MM.1S (cell line): ENCODE measurements around the gene OBSCN.

Experiments used
- DNase-seq: peaks from one replicate; pipeline ENCODE4 v3.0.0-alpha.2; 2015
- H2AFZ ChIP-seq: fragments of 300-600 bp; sonication (generic); 2 replicates; pipeline ENCODE4 v1.6.0; 2016; ENCODE audit warnings: antibody characterized with exemption, low read length
- H3F3A ChIP-seq: fragments of 300-600 bp; sonication (generic); 2 replicates; pipeline ENCODE4 v1.6.1; 2016; ENCODE audit warnings: mild to moderate bottlenecking, antibody characterized with exemption, low read length, moderate library complexity, mixed read lengths; ENCODE audit not compliant: insufficient read depth
- H3K27ac ChIP-seq: fragments of 300-600 bp; sonication (generic); 2 replicates; pipeline ENCODE4 v1.5.1; 2016; ENCODE audit warnings: mild to moderate bottlenecking, low read length
- H3K27me3 ChIP-seq: fragments of 300-600 bp; sonication (generic); replicated peaks from 2 replicates; pipeline ENCODE4 v1.6.0; 2016; ENCODE audit warnings: low read length; ENCODE audit not compliant: insufficient read depth
- H3K36me3 ChIP-seq: fragments of 300-600 bp; sonication (generic); replicated peaks from 2 replicates; pipeline ENCODE4 v1.6.1; 2016; ENCODE audit warnings: mild to moderate bottlenecking, low read length, mixed read lengths; ENCODE audit not compliant: insufficient read depth
- H3K4me1 ChIP-seq: fragments of 300-600 bp; sonication (generic); 2 replicates; pipeline ENCODE4 v1.6.1; 2016; ENCODE audit warnings: low read length, mixed read lengths
- H3K4me2 ChIP-seq: fragments of 300-600 bp; sonication (generic); 2 replicates; pipeline ENCODE4 v1.6.0; 2016; ENCODE audit warnings: low read depth, low read length
- H3K4me3 ChIP-seq: fragments of 300-600 bp; sonication (generic); 2 replicates; pipeline ENCODE4 v1.5.1; 2016; ENCODE audit warnings: low read length, mixed read lengths
- H3K79me2 ChIP-seq: fragments of 300-600 bp; sonication (generic); 2 replicates; pipeline ENCODE4 v1.6.1; 2016; ENCODE audit warnings: mixed run types, low read length, mixed read lengths
- H3K9ac ChIP-seq: fragments of 300-600 bp; sonication (generic); 2 replicates; pipeline ENCODE4 v1.6.1; 2016; ENCODE audit warnings: low read length, mixed read lengths
- H3K9me2 ChIP-seq: fragments of 300-600 bp; sonication (generic); replicated peaks from 2 replicates; pipeline ENCODE4 v1.6.1; 2016; ENCODE audit warnings: mild to moderate bottlenecking, low read length, mixed read lengths; ENCODE audit not compliant: insufficient read depth
- H3K9me3 ChIP-seq: fragments of 300-600 bp; sonication (generic); replicated peaks from 2 replicates; pipeline ENCODE4 v1.6.1; 2016; ENCODE audit warnings: mild to moderate bottlenecking, low read length, mixed read lengths; ENCODE audit not compliant: insufficient read depth
- H4K20me1 ChIP-seq: fragments of 300-600 bp; sonication (generic); 2 replicates; pipeline ENCODE4 v1.6.1; 2016; ENCODE audit warnings: mild to moderate bottlenecking, low read length, moderate library complexity, mixed read lengths; ENCODE audit not compliant: insufficient read depth
- CTCF ChIP-seq: fragments of 300-600 bp; sonication (generic); IDR thresholded peaks from 2 replicates; pipeline ENCODE4 v1.5.1; 2016; ENCODE audit warnings: antibody characterized with exemption, low read length, mixed read lengths
- EZH2 ChIP-seq: fragments of 300-600 bp; sonication (generic); optimal IDR thresholded peaks from 2 replicates; pipeline ENCODE3; 2017; ENCODE audit warnings: low read depth, mild to moderate bottlenecking, antibody characterized with exemption, low read length, mixed read lengths
- EZH2phosphoT487 ChIP-seq: fragments of 300-600 bp; sonication (generic); IDR thresholded peaks from 2 replicates; pipeline ENCODE4 v1.6.1; 2018; ENCODE audit warnings: antibody characterized with exemption, low read length

Gene OBSCN

GRCh38 chr1:228378873-228379460 is 171.1 kb downstream of the OBSCN start:
- no peaks in the 10 kb centered on the region for H3K4me1 ChIP-seq
- H3K27me3 ChIP-seq: no peaks in the 10 kb centered on the region
- TF ChIP-seq CTCF: no peak
- no peak for TF ChIP-seq EZH2
- TF ChIP-seq EZH2phosphoT487: no peak
- H3K4me3 ChIP-seq: no peak overlapping the region
- no peak for DNase-seq
- H3F3A ChIP-seq: no peaks in the 10 kb centered on the region
- no peak overlapping the region for H3K9ac ChIP-seq
- H3K79me2 ChIP-seq: no peaks in the 10 kb centered on the region
- H2AFZ ChIP-seq: no peak overlapping the region
- H3K9me3 ChIP-seq: no peaks in the 10 kb centered on the region
- no peaks in the 10 kb centered on the region for H4K20me1 ChIP-seq
- H3K4me2 ChIP-seq: no peak overlapping the region
- no peaks in the 10 kb centered on the region for H3K36me3 ChIP-seq
- no peaks in the 10 kb centered on the region for H3K9me2 ChIP-seq
- no peak overlapping the region for H3K27ac ChIP-seq

DNA sequence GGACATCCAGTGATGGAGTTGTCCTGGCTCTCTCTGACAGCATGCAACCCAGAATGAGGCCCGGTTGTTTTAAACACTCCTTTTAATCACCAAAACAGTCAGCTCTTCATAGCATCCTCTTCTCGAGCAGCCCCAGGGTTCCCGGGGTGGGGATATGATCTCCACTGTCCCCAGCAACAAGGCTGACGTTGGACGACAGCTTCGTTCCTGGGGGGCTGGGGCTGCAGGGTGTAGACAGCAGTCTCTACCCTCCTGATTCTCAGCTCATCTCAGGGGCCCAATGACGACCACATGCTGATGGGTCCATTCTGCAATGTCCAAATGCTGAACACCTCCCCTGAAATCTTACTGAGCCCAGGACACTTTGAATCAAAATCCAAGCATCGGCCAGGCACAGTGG is 171.8 kb downstream of the OBSCN start:
- H3K4me2 ChIP-seq: no peak overlapping the region
- no peak for TF ChIP-seq EZH2
- TF ChIP-seq EZH2phosphoT487: no peak
- TF ChIP-seq CTCF: no peak
- no peak overlapping the region for H2AFZ ChIP-seq
- DNase-seq: no peak
- H3K27me3 ChIP-seq: no peaks in the 10 kb centered on the region
- H3K9me2 ChIP-seq: no peaks in the 10 kb centered on the region
- no peaks in the 10 kb centered on the region for H3K9me3 ChIP-seq
- H3K4me3 ChIP-seq: no peak overlapping the region
- no peaks in the 10 kb centered on the region for H4K20me1 ChIP-seq
- no peaks in the 10 kb centered on the region for H3K36me3 ChIP-seq
- H3K4me1 ChIP-seq: no peaks in the 10 kb centered on the region
- H3K9ac ChIP-seq: no peak overlapping the region
- H3F3A ChIP-seq: no peaks in the 10 kb centered on the region
- no peaks in the 10 kb centered on the region for H3K79me2 ChIP-seq
- no peak overlapping the region for H3K27ac ChIP-seq

DNA sequence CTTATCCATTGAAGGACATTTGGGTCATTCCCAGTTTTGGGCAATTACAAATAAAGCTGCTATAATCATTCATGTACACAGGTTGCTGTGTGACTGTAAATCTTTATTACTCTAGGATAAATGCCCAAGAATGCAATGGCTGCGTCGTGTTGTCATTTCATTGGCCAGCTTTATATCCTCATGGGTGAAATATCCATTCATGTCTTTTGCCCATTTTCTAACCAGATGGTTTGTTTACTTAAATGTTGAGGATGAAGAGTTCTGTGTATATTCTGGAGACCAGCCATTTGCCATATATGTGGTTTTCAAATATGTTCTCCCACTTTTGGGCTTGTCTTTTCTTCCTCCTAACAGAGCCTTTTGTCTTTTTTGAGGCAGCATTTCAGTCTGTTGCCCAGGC is 173.5 kb downstream of the OBSCN start:
- H3K9ac ChIP-seq: no peak overlapping the region
- H4K20me1 ChIP-seq: no peaks in the 10 kb centered on the region
- no peak for TF ChIP-seq EZH2
- no peak for TF ChIP-seq CTCF
- no peak for TF ChIP-seq EZH2phosphoT487
- H3K27ac ChIP-seq: no peak overlapping the region
- DNase-seq: no peak
- no peaks in the 10 kb centered on the region for H3K36me3 ChIP-seq
- H3K79me2 ChIP-seq: no peaks in the 10 kb centered on the region
- no peaks in the 10 kb centered on the region for H3K4me1 ChIP-seq
- H3K9me2 ChIP-seq: no peaks in the 10 kb centered on the region
- no peak overlapping the region for H2AFZ ChIP-seq
- no peak overlapping the region for H3K4me3 ChIP-seq
- no peaks in the 10 kb centered on the region for H3F3A ChIP-seq
- no peak overlapping the region for H3K4me2 ChIP-seq
- no peaks in the 10 kb centered on the region for H3K27me3 ChIP-seq
- no peaks in the 10 kb centered on the region for H3K9me3 ChIP-seq
